ENCODE measurements around the gene BLVRA.

GRCh38 chr7:43757073-43757720 lies 1.3 kb upstream of the BLVRA start:
- TF ChIP-seq ZFX (IDR thresholded peaks at IDR 0.05) = no peak
- TF ChIP-seq EZH2phosphoT487 (IDR thresholded peaks at IDR 0.05; ENCODE audit: borderline replicate concordance) = no peak

Measured in HCT116 (cell line).